Embryonic facial prominence (tissue), 1 donor: Measurements from ENCODE around the gene AP3B1.
"Not testable (repeated sequence)": the region's sequence is repeated elsewhere in the genome, so short reads cannot be mapped to it uniquely, and the experiment has no call there.

Experiments
- DNase-seq: peaks from one replicate; pipeline ENCODE4 v3.0.0-alpha.2; 2016; ENCODE audit errors: extremely low spot score

Gene AP3B1

GRCh38 chr5:78245136-78245535 is 49.4 kb downstream of the AP3B1 start:
- DNase-seq: no peak

- DNase-seq: no peak
Measured at GRCh38 chr5:78243639-78244038, 50.9 kb downstream of the AP3B1 start.

- DNase-seq: no peak
Measured at GRCh38 chr5:78243091-78243490, 51.4 kb downstream of the AP3B1 start.

GRCh38 chr5:78242001-78242400 is 52.5 kb downstream of the AP3B1 start:
- no peak for DNase-seq

GRCh38 chr5:78237911-78238310 is 56.6 kb downstream of the AP3B1 start:
- DNase-seq: no peak

- no peak for DNase-seq
Measured at GRCh38 chr5:78236046-78236445, 58.5 kb downstream of the AP3B1 start.

- no peak for DNase-seq
Measured at GRCh38 chr5:78235289-78235688, 59.2 kb downstream of the AP3B1 start.

- DNase-seq: no peak
Measured at GRCh38 chr5:78234804-78235203, 59.7 kb downstream of the AP3B1 start.

- no peak for DNase-seq
Measured at GRCh38 chr5:78232163-78232562, 62.3 kb downstream of the AP3B1 start.

GRCh38 chr5:78224358-78224757 is 70.1 kb downstream of the AP3B1 start:
- DNase-seq: no peak

- no peak for DNase-seq
Measured at GRCh38 chr5:78221964-78222451, 72.5 kb downstream of the AP3B1 start.

- no peak for DNase-seq
Measured at GRCh38 chr5:78221467-78221866, 73.0 kb downstream of the AP3B1 start.

GRCh38 chr5:78215972-78216371 is 78.5 kb downstream of the AP3B1 start:
- no peak for DNase-seq

GRCh38 chr5:78215565-78215964 is 78.9 kb downstream of the AP3B1 start:
- DNase-seq: no peak

GRCh38 chr5:78213799-78214198 is 80.7 kb downstream of the AP3B1 start:
- DNase-seq: no peak

GRCh38 chr5:78211052-78211451 is 83.4 kb downstream of the AP3B1 start:
- no peak for DNase-seq

GRCh38 chr5:78204241-78204640 is 90.3 kb downstream of the AP3B1 start:
- no peak for DNase-seq

- DNase-seq: no peak
Measured at GRCh38 chr5:78203815-78204214, 90.7 kb downstream of the AP3B1 start.

GRCh38 chr5:78190402-78190801 is 104.1 kb downstream of the AP3B1 start:
- no peak for DNase-seq

GRCh38 chr5:78188681-78189080 is 105.8 kb downstream of the AP3B1 start:
- DNase-seq: not testable (repeated sequence)

- no peak for DNase-seq
Measured at GRCh38 chr5:78187172-78187571, 107.3 kb downstream of the AP3B1 start.

- no peak for DNase-seq
Measured at GRCh38 chr5:78182838-78183237, 111.7 kb downstream of the AP3B1 start.

- DNase-seq: no peak
Measured at GRCh38 chr5:78178356-78178755, 116.1 kb downstream of the AP3B1 start.

GRCh38 chr5:78170335-78170734 is 124.2 kb downstream of the AP3B1 start:
- DNase-seq: not testable (repeated sequence)
